NCI-H187 treated with DMSO at 0.1 percent for 48 hours (cell line): Measurements from ENCODE around the gene LRRC72.
"Not testable (repeated sequence)": the region's sequence is repeated elsewhere in the genome, so short reads cannot be mapped to it uniquely, and the experiment has no call there.

ENCODE experiments used
- DNase-seq: peaks from one replicate; lab custom pipeline; 2025; lab: John Stamatoyannopoulos, UW

The LRRC72 gene

DNA sequence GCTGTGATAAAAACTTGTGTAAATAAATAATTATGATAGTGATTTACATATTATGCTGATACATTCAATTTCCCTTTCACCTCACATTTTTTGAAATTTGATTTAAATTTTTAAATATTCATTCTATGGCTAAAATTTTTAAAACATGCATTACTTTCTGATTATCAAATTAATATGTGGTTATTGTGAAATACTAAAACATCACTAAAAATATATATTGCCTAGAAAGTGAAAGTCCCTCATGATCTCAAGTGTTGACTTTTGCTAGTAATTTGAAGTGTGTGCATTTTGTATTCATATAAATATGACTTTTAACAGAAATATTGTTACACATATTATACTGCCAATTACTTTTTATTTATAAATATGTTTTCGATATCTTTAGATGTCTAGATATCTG lies 3.1 kb downstream of the LRRC72 start:
- no peak for DNase-seq

DNA sequence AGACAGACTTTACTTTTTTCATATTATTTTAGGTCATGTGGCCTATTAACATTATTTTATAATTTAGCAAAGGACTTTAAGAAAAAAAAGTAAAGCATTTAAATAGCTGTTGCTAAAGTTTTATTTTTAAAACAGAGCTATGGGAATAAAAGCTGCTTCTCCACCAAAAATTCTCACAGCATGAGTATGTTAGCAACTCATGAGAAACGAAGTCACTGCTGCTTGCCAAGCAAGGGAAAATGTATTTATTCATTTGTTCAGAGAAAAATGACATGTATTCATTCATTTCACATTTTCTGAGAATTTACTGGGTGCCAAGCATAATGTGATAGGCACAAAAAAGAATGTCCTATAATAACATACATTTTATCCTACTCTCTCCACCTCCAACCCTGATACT lies 5.1 kb downstream of the LRRC72 start:
- DNase-seq: no peak

DNA sequence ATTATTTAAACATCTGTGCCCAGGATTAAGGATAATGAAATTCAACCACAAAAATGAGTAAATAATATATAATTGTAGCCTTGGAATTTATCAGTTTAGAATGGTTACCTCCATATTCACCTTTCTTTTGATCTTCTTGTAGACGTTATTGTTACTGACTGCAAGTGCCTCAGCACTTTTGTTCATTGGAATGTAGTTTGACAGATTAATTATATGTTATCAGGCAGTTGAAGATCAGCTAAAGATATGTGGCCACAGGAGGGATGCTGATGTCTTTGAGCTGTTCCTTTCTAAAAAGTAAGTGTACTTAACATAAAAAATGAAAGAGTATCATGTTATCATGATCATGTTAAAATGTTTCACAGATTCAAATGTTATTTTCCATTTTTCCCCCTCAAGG lies 5.6 kb downstream of the LRRC72 start:
- DNase-seq: no peak

DNA sequence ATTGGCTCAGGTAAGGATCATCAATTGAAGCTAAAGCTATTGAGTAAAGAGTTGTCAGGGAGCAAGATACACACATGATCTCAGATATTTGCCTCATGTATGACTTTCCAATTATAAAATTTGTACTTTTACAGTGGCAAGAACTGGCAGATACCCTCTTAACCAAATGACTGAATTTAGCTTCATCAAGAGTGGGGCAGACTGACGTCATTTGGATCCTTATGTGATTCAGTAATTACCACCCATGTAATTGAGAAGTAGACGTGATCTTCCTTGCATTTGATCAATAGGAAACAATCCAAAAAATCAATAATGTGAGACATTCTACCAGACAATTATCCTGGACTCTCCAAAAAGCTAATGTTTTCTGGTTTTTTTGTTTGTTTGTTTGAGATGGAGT lies 8.9 kb downstream of the LRRC72 start:
- DNase-seq: no peak

DNA sequence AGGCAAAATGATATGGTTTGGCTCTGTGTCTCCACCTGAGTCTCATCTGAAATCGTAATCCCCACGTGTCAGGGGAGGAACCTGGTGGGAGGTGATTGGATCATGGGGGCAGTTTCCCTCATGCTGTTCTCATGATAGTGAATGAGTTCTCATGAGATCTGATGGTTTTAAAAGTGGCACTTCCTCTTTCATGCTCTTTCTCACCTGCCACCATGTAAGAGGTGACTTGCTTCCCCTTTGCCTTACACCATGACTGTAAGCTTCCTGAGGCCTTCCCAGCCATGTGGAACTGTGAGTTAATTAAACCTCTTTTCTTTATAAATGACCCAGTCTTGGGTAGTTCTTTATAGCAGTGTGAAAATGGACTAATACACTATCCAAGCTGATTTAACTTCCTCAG lies 13.9 kb downstream of the LRRC72 start:
- DNase-seq: not testable (repeated sequence)

DNA sequence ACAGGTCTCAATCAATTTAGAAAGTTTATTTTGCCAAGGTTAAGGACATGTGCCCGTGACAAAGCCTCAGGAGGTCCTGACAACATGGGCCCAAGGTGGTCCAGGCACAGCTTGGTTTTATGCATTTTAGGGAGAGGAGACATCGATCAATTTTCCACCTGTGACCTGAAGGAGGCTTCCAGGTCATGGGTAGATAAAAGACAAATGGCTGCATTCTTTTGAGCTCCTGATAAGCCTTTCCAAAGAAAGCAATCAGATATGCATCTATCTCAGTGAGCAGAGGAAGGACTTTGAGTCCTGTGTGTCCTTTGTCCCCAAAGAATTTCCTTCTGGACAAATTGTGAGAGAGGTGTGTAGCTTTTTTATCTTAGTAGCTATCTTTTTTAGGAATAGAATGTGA lies 15.8 kb downstream of the LRRC72 start:
- no peak for DNase-seq

DNA sequence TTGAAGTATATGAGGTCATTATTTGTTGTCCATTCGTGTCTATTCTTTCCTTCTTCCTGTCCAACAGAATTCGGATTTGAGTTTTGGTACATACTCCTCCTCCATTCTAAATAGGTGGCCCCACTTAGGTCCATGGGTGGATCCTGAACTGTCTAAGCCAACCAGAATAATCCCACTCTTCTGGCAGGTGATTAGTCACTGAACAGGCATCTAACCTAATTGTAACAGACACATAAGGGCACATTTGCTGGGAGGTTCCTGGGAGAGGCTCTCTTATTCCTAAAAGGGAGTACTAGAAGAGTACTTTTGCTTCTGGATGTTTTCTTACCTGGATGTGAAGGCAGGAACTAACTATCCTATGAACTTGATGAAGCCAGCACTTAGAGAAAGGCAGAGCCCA lies 16.8 kb downstream of the LRRC72 start:
- DNase-seq: no peak

DNA sequence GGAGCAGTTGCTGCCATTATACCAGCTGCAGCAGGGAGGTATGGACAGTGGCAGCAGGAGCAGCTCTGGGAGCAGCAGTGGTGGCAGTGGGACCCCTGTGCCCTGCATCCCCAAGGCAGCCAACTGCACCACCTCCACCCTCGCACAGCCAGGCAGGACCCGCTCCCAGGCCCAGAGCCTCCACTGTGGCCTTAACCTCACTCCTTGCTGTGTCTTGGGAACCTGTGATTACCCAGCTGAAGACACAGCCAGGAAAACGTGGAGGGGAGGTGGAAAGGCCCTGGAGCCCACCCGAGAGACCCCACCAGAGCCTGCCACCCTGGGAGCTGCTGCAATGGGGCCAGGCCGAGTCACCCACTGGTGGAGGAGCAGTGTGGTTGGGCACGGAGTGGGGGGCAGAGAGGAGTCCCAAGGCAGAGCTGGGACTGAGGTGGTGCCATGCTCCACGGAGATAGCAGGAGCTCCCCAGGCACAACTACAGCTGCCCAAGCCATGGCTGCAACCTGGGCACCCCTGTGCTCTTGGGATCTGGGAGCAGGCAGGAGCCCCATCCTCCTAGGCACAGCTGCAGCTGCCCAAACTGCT lies 20.4 kb downstream of the LRRC72 start:
- DNase-seq: no peak

DNA sequence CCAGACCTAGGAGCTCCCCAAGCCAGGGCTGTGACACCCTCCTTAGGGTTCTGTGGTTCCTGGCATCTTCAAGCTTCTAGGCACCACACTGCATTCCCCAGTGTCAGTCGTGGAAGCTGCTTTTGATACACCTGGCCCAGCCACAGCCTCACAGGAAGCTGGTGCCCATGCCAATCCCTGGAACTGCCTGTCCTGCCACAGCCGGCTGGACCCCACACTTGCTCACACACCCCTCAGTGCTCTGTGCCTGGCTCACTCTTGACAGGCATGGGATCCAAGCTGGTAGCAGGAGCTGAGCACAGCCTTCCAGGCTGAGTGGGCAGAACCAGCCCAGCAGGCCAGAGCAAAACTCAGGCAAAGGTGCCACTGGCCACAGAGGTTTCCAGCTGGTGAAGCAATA lies 21.8 kb downstream of the LRRC72 start:
- DNase-seq: no peak

DNA sequence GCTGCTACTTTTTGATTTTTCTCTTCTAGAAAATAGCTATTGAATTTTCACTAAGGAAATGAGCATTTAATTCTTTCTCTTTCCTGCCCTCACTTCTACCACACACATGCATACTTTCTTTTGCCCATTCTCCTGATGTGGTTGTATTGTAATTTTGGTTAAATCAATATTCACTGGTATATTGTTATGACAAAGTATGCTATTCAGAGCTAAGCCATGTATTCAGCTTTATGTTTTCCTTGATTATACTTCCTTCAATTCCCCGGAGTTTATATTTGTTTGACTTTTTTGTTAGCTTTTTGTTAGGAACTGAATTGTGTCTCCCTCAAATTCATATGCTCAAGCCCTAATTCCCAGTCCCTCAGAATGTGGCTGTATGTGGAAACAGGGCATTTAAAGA lies 24.0 kb downstream of the LRRC72 start:
- DNase-seq: no peak

DNA sequence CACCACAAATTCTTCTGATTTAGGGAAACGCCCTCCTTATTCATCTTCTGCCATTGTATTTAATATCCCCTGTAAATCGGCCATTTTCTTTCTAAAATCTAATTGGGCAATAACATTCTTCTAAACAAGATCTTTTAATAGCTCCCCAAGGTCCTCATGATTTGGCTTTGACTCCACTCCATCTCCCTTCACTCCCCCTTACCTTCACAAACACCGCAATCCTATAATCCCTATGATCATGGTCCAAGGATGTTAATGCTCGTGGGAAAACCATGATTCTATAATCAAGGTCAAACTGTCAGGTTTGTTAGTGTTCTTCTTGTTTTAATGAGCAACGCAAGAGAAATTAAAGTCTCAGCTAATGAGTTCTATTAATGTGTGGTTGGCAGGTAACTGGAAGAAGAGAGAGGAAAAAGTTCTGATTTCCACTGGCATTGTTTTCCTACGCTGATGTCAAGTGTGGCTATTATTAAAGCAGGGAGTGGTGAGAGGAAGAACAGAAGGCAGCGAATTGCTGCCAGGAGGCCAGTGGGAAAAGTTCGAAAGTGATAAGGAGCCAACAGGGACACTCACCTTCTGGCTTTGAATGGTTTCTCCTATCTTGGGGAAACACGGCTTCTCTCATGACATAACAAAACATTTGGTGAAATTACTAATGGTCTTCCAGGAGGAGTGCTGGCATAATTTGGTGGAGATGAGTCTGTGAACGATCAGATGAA lies 28.1 kb downstream of the LRRC72 start:
- DNase-seq: no peak

DNA sequence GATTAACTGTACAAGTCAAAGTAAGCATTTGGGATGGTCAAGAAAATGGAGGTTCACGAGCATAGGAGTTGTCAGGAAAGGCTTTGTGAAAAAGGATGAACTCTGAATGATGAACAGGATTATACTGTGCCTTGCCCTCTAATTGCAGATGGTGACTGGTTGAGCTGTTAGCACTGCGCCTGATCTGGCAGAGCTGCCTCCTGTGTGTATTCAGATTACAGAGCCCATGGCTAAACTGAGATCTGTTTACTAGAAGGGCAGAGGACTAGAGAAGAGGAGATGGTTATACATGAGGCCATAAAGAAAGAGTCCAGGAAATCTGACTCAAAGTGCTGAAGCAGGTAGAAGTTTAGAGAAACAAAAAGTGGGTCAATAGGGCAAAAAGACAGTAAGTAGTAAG lies 29.7 kb downstream of the LRRC72 start:
- no peak for DNase-seq

DNA sequence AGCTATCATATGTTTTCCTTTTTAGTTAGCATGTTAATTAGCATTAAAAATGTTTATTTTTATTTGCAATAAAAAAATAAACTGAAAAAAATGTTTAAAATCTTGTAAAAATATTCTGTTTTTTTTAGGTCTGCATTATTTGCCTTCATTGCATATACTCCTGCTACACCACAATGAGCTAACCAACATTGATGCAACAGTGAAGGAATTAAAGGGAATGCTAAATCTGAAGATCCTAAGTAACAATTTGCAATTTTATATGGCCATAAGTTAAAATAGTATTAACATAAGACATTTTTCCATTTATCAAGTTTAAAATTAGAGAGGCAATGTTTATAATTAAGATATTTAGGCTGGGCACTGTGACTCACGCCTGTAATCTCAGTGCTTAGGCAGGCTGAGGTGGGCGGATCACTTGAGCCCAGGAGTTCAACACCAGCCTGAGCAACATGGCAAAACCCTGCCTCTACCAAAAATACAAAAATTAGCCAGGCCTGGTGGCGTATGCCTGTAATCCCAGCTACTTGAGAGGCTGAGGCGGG lies 32.2 kb downstream of the LRRC72 start:
- DNase-seq: no peak

DNA sequence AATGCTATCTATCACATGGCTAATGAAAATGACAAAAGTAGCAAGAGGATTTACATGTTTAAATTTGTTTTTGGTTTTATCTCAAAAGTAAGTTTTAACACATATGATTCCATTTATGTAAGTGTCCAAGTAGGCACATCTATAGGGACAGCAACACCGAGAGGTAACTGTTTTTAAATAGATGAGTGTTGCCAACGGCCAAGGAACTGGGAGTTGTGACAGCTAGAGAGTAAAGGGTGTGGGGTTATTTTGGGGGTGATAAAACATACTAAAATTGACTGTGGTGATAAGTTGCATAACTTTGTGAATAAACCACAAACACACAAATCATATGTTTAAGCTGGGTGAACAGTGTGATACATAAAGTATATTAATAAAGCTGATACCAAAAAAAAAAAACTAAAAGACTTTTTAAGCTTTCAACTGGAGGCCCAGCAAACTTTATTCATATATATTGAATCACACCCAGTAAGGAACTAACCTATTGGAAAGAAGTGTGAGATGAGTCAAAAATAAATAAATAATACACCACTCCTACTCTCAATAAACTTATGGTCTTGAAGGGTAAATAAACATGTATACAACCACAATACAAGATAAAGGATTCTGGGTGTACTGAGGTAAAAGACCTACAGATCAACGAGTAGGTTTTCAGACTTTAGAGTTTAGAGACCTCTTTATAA lies 33.0 kb downstream of the LRRC72 start:
- no peak for DNase-seq

DNA sequence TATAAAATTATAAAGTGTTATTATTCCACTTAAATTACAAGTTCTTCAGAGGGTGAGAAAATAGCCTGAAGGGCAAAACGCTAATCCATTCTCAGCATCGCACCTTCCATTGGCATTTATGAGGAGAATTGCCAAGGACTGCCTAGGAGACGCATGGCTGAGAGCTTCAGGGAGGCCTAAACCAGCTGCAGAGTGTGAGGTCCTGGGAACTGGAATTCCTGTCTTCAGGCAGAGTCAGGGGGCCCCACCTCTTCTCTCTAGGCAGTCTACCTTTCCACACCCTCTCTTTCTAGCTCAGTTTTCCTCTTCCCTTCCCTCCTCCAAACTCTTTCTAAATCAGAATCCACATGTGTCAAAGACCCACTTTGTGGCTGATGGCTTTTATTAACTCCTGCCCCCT lies 35.3 kb downstream of the LRRC72 start:
- DNase-seq: no peak

DNA sequence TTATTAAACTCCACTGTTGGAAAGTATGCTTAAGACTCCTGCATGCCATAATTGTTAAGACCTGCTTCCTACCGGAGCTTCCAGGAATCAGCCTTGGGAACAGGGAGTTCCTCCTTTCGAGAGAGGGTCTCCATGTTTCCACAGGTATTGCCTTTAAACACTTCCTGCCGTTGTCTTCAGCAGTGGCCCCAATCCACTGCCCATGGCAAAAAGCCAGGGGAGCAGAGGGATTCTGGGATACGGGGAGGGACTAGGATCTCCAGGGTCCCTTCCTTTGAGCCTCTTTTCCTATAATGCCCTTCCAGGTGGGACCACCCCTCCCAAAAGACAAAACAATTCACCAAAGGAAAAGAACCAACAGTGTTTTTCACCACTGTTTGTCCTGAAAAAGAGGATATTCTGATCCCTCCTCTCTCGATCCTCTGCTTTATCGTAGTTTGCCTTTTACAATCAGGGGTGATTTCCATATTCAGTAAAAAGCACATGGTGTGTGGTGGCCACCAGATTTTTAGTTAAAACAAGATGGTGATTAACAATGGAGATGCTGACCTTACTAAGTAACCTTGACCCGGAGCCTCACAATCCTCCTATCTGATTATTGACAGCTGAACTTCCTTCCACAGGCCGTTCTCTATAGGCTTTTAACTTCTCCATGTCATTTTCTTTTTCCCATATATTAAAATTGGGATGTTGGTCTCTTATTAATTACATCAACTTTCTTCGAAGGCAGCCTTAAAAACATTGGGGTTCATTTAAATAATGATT lies 36.0 kb downstream of the LRRC72 start:
- no peak for DNase-seq

DNA sequence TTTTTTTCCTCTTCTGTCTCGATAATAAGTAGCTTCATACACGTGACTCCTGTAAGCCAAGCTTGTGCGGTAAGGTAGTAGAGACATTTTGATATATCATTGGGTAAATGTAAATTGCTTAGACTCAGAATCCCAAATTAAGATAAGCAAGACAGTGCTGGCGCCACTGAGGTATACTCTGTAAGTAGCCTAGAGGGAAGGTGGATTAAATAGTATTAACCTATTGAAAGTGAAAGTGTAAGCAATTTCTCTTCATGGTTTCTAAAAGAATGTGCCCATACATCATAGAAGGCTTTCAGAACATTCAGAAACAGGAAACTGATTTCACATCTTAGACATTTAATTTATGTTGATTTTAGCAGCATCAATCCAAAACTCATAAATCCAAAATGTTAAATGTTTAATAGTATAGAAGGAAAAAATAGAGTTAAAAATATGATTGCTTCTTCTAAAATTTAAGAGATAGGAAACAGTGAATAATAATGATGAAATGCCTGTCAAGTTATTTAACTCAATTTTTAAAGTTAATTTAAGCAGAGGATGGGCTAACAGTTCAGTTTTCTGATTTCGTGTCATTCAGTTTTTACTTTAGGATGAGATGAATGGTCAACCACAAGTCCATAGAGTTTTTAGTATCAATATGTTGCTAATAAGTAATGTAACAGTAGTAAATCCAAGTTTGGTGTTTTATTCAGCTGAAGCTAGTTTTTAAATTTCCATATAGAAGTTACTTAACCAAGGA lies 36.8 kb downstream of the LRRC72 start:
- no peak for DNase-seq

DNA sequence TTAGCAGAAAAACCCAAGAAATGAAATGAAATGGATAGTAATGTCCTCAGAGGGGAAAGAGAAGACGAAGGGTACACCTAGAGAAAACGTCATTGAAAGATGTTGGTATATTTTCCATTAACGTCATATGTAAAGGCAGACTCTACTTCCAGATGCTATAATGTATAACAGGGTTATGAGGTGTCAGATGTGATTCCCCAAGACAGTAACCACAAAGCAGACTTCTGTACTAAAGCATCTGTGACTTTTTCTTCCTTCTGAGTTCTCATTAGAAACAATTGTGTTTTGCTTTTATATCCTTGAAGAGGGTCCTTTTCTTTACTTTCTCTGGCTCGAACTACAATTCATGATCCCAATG lies 37.4 kb downstream of the LRRC72 start:
- no peak for DNase-seq

DNA sequence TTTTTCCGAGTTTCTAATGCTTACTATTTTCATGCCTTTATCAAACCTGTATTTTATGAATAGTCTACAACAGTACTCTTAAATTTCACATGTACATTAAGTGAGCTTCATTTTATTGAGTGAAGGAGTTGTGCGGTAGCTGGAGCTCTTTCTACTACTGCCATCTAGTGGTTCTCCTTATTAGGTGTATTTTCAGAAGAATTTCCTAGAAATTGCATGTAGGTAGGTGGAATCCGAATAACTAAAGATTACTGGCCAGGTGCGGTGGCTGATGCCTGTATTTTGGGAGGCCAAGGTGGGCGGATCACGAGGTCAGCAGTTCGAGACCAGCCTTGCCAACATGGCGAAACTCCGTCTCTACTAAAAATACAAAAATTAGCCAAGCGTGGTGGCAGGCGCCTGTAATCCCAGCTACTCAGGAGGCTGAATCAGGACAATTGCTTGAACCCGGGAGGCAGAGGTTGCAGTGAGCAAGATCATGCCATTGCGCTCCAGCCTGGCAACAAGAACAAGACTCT lies 38.3 kb downstream of the LRRC72 start:
- DNase-seq: peak; percentile 34

DNA sequence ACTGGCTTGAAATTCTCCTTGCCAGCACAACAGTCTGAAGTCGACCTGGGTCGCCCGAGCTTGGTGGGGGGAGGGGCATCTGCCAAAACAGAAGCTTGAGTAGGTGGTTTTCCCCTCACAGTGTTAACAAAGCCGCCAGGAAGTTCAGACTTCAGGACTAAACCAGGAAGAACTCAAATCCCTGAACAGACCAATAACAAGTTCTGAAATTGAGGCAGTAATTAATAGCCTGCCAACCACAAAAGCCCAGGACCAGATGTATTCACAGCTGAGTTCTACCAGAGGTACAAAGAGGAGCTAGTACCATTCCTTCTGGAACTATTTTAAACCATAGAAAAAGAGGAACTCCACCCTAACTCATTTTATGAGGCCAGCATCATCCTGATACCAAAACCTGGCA lies 45.3 kb downstream of the LRRC72 start:
- DNase-seq: no peak

DNA sequence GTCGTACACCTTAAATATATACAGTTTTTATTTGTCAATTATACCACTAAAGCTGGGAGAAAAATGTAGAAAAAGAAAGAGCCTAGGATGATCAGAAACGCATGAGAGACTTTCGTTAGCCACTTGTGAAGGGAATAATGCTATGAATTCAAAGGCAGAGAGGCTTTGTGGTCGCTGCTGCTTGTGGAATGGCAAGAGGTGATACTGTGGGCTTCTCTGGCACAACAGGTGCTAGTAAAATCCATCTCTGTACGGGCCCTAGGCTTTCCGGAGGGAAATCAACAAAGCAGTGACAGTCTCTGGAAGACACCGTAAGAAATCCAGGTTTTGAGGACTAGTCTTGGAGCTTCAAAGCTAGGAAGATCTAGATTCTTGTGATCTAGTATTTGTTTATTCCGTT lies 52.6 kb downstream of the LRRC72 start:
- peak; percentile 34 for DNase-seq

DNA sequence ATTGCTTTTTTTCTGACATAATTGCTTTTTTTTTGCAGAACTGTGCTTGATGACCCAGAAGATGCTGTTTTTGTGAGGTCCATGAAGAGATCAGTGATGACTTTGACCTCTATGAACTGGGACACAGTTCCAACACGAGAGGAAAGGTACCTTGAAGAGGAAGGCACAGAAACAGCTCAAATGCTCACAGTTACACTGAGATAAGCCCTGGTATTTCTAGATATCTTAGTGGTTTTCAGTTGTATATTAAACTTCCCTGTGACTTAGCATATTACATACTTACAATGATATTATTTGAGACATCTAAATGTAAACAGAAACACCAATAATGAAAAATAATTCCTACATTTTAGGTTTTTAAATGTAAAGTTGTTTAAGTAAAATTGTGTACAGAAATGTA lies 54.7 kb downstream of the LRRC72 start:
- no peak for DNase-seq
